GM12878 (cell line): ENCODE measurements around the gene COL9A3. TPM values are rescaled to one million over a fixed set of nuclear protein-coding genes. Genes with fewer than 3 reads are reported as not detected.

Experiments used
- ATAC-seq: fragments of 200-7000 bp; cut with Tn5 transposase; 3 replicates; pipeline ENCODE4 v1.9.1; 2020; ENCODE audit warnings: mild to moderate bottlenecking, moderate library complexity
- BruUV-seq: library from RNA; stranded (reverse); fragments of 400-500 nt; replicated peaks from 2 replicates; lab custom pipeline; 2021; lab: Mats Ljungman, UMichigan
- CTCF ChIA-PET: fragments of 300-600 bp; sonication (Branson Sonifier 250); formaldehyde crosslinking; extraction: SDS; loops from one replicate; lab custom pipeline; 2021; ENCODE audit warnings: inconsistent platforms; lab: Yijun Ruan, JAX
- POLR2A ChIA-PET: fragments of 350-600 bp; formaldehyde crosslinking; extraction: SDS; loops from one replicate; lab custom pipeline; 2021; ENCODE audit warnings: inconsistent platforms; lab: Charles Lee
- RAD21 ChIA-PET: fragments of 300-600 bp; sonication (Branson Sonifier 250); formaldehyde crosslinking; loops from one replicate; lab custom pipeline; 2023; ENCODE audit warnings: antibody characterized with exemption; ENCODE audit not compliant: unreplicated experiment; lab: Charles Lee
- SMC1A ChIA-PET: fragments of 300-600 bp; sonication (Branson Sonifier 250); formaldehyde crosslinking; loops from one replicate; lab custom pipeline; 2023; ENCODE audit not compliant: unreplicated experiment, uncharacterized antibody; lab: Charles Lee
- DNase-seq: peaks from one replicate; pipeline ENCODE4 v3.0.0-alpha.2; 2011; ENCODE audit warnings: low read depth, low spot score
- FAIRE-seq: peaks from 3 replicates; lab custom pipeline; 2011; peaks lifted over from hg19 to GRCh38; lab: Jason Lieb, UNC
- H2AFZ ChIP-seq: 2 replicates; pipeline ENCODE4 v1.6.0; 2011; ENCODE audit warnings: low read depth, low read length, control low read depth; ENCODE audit not compliant: control insufficient read depth
- H3K27ac ChIP-seq: 2 replicates; pipeline ENCODE4 v1.5.1; 2011; ENCODE audit warnings: control low read depth; ENCODE audit not compliant: control insufficient read depth, insufficient read depth
- H3K27me3 ChIP-seq, 2 experiments: replicated peaks in 1 of 2; 2 replicates each; pipeline versions ENCODE4 v1.6.0 to v1.6.1; 2011; ENCODE audit warnings: low read length in 1 of 2; ENCODE audit not compliant: control insufficient read depth in 2 of 2, insufficient read depth in 2 of 2
- H3K36me3 ChIP-seq, 2 experiments: 2 replicates each; pipeline ENCODE4 v1.5.1; 2011; ENCODE audit warnings: low read length in 1 of 2; ENCODE audit not compliant: control insufficient read depth in 2 of 2, insufficient read depth in 2 of 2
- H3K4me1 ChIP-seq: 2 replicates; pipeline ENCODE4 v1.6.1; 2011; ENCODE audit warnings: mild to moderate bottlenecking, low read length, moderate library complexity, mixed read lengths; ENCODE audit not compliant: control insufficient read depth, insufficient read depth
- H3K4me2 ChIP-seq: 2 replicates; pipeline ENCODE4 v1.6.0; 2011; ENCODE audit warnings: control low read depth; ENCODE audit not compliant: control insufficient read depth, insufficient read depth
- H3K4me3 ChIP-seq: fragments of 200-600 bp; sonication (generic); 2 replicates; pipeline ENCODE4 v1.5.1; 2016
- H3K79me2 ChIP-seq: 2 replicates; pipeline ENCODE4 v1.6.0; 2011; ENCODE audit warnings: low read length; ENCODE audit not compliant: control insufficient read depth, insufficient read depth
- H3K9ac ChIP-seq: 2 replicates; pipeline ENCODE4 v1.8.0; 2011; ENCODE audit warnings: low read length, control low read depth, mixed read lengths; ENCODE audit not compliant: control insufficient read depth, insufficient read depth
- H3K9me3 ChIP-seq: replicated peaks from 3 replicates; pipeline ENCODE4 v1.5.1; 2011; ENCODE audit warnings: mild to moderate bottlenecking, low read length; ENCODE audit not compliant: control insufficient read depth, insufficient read depth
- H4K20me1 ChIP-seq: 2 replicates; pipeline ENCODE4 v1.6.0; 2011; ENCODE audit not compliant: control insufficient read depth, insufficient read depth
- ATF3 ChIP-seq: IDR thresholded peaks from 2 replicates; pipeline ENCODE4 v1.6.1; 2011; ENCODE audit warnings: low read depth, mild to moderate bottlenecking, low read length, moderate library complexity, borderline replicate concordance; ENCODE audit errors: extremely low read depth
- E2F4 ChIP-seq: IDR thresholded peaks from 2 replicates; pipeline ENCODE4 v1.6.1; 2012; ENCODE audit warnings: low read depth, low read length, improper control_type of control experiment
- E2F8 ChIP-seq: fragments of 450-650 bp; IDR thresholded peaks from 2 replicates; pipeline ENCODE4 v1.6.1; 2018; ENCODE audit warnings: mild to moderate bottlenecking, low read depth, moderate library complexity; ENCODE audit not compliant: partially characterized antibody
- IRF5 ChIP-seq: fragments of 450-650 bp; IDR thresholded peaks from 2 replicates; pipeline ENCODE4 v1.6.1; 2017; ENCODE audit warnings: borderline replicate concordance
- MTA3 ChIP-seq: IDR thresholded peaks from 2 replicates; pipeline ENCODE4 v1.6.1; 2012; ENCODE audit warnings: low read length, inconsistent platforms, borderline replicate concordance
- NFIC ChIP-seq: IDR thresholded peaks from 2 replicates; pipeline ENCODE4 v1.6.1; 2012; ENCODE audit warnings: low read depth, mild to moderate bottlenecking, inconsistent platforms, low read length, moderate library complexity
- NR2C2 ChIP-seq: IDR thresholded peaks from 2 replicates; pipeline ENCODE4 v1.6.1; 2011; ENCODE audit warnings: borderline replicate concordance, low read depth; ENCODE audit not compliant: control insufficient read depth, insufficient read length
- RAD21 ChIP-seq: IDR thresholded peaks from 2 replicates; pipeline ENCODE4 v1.6.1; 2011; ENCODE audit warnings: mild to moderate bottlenecking, low read depth, low read length, moderate library complexity; ENCODE audit not compliant: insufficient read depth
- SIN3A ChIP-seq: IDR thresholded peaks from 2 replicates; pipeline ENCODE4 v1.6.1; 2012; ENCODE audit warnings: low read depth, low read length, improper control_type of control experiment
- SRF ChIP-seq, 2 experiments: IDR thresholded peaks; 2 replicates each; pipeline ENCODE4 v1.6.1; 2011; ENCODE audit warnings: low read depth in 2 of 2, low read length in 2 of 2, mild to moderate bottlenecking in 1 of 2, moderate library complexity in 1 of 2
- STAT3 ChIP-seq: IDR thresholded peaks from 2 replicates; pipeline ENCODE4 v1.6.1; 2011; ENCODE audit warnings: low read depth, low read length, improper control_type of control experiment
- ZNF592 ChIP-seq: fragments of 450-650 bp; IDR thresholded peaks from 2 replicates; pipeline ENCODE4 v1.6.1; 2017; ENCODE audit warnings: mild to moderate bottlenecking, moderate library complexity
- ZNF622 ChIP-seq: fragments of 450-650 bp; IDR thresholded peaks from 2 replicates; pipeline ENCODE4 v1.6.1; 2017; ENCODE audit warnings: mild to moderate bottlenecking, inconsistent platforms
- WGBS: methylation state at CpG from one replicate; pipeline ENCODE4 v1.1.6; 2016; ENCODE audit warnings: low lambda C conversion rate; ENCODE audit not compliant: insufficient replicate concordance, insufficient coverage; ENCODE audit errors: missing lambda C conversion rate; 5-methylcytosine and 5-hydroxymethylcytosine counted together
- in situ Hi-C: fragments of 300-500 bp; cut with MboI; formaldehyde crosslinking; loops from 9 replicates; pipeline ENCODE4 v1.14.3; 2018; ENCODE audit warnings: mixed read lengths
- intact Hi-C: fragments of 100-400 bp; cut with micrococcal nuclease; formaldehyde crosslinking; loops from one replicate; pipeline ENCODE4 v1.14.2; 2022; ENCODE audit not compliant: unreplicated experiment
- polyA plus RNA-seq, 11 experiments: library from polyadenylated mRNA; depleted of rRNA in 4 of 11; unstranded in 6 of 11; stranded (reverse) in 5 of 11; fragments of >200 nt; fragmentation: Nextera tagmentation in 4 of 11; fragmentation: Illumina TruSeq in 1 of 11; extraction: Ambion mirVana in 4 of 11; extraction: Trizol in 1 of 11; gene quantifications; 1 replicate in 1 of 11; 2 replicates in 10 of 11; pipeline versions ENCODE4 v1.2.1 to v1.2.3, GENCODE V29; 2011 to 2016; ENCODE audit warnings: inconsistent platforms in 2 of 11, missing spikeins in 2 of 11, low read depth in 1 of 11
- total RNA-seq, 4 experiments: library from RNA; depleted of rRNA in 3 of 4; stranded (reverse); fragments of >200 nt in 3 of 4; fragmentation: Illumina TruSeq in 1 of 4; extraction: Trizol in 1 of 4; gene quantifications; 2 replicates each; pipeline versions ENCODE4 v1.2.1 to v1.2.3, GENCODE V29; 2013 to 2021

The COL9A3 gene
- total and polyA plus RNA-seq, 10 of the 15 experiments (the other 5 are each of a cell fraction or from before 2014, with no cell fraction given) = 0.09 to 1.7 (median 0.63) TPM; not detected in 1

- TF ChIP-seq E2F8 = no peak
- TF ChIP-seq MTA3 = no peak
- no peak for TF ChIP-seq NFIC
These were observed 42.1 kb upstream of the COL9A3 start (continued) for GRCh38 chr20:62774762-62775161.

GRCh38 chr20:62775206-62775605, 41.6 kb upstream of the COL9A3 start:
- Histone ChIP-seq H3K4me2 (no peak overlapping the region), H3K4me3 (no peak overlapping the region), H3K36me3 (no peaks in the 10 kb centered on the region), H3K4me1 (peaks cover 10% of the 10 kb centered on the region), H3K9ac (no peak overlapping the region), H3K27me3 (no peaks in the 10 kb centered on the region; a peak in 2 of 4 replicates), H4K20me1 (no peaks in the 10 kb centered on the region), H3K27ac (no peak overlapping the region), H3K9me3 (no peaks in the 10 kb centered on the region; the same call in 2 of the 3 replicates), H2AFZ (no peak overlapping the region), H3K79me2 (no peaks in the 10 kb centered on the region)
- ChIA-PET RAD21 (no interaction called here), POLR2A (no interaction called here), CTCF (no interaction called here), SMC1A (no interaction called here)
- intact Hi-C loops (no loop called here), in situ Hi-C loops (loop anchor here (5.0 kb wide), 1 partner anchor 52 kb away; no protein-coding TSS in a partner anchor)
- DNase-seq = no peak
- no TSS peak for BruUV-seq
- ATAC-seq = no peak
- WGBS = 73% methylated on average over 9 of the region's 9 CpGs
- FAIRE-seq = no peak
- no peak for TF ChIP-seq ZNF592
- TF ChIP-seq RAD21 = no peak
- TF ChIP-seq E2F4 = no peak
- no peak for TF ChIP-seq NR2C2
- no peak for TF ChIP-seq ATF3
- TF ChIP-seq SRF (IDR thresholded peaks at IDR 0.05; ENCODE audit: low read depth in 2 of 2, low read length in 2 of 2) = no peak
- no peak for TF ChIP-seq STAT3
- TF ChIP-seq SIN3A = no peak
- no peak for TF ChIP-seq ZNF622
- TF ChIP-seq IRF5 = no peak
